IMR-90 (cell line): ENCODE results near the gene USP16. TPM values are rescaled to one million over a fixed set of nuclear protein-coding genes. Genes with fewer than 3 reads are reported as not detected.
A peak's percentile ranks its signal among the peaks of the same experiment; 100 is the strongest.

Experiments used
- ATAC-seq: fragments of 200-7000 bp; cut with Tn5 transposase; 2 replicates; pipeline ENCODE4 v1.9.1; 2020; ENCODE audit warnings: low read depth, mild to moderate bottlenecking, moderate library complexity
- BruUV-seq: library from RNA; stranded (reverse); fragments of 400-500 nt; replicated peaks from 2 replicates; lab custom pipeline; 2021; lab: Mats Ljungman, UMichigan
- CTCF ChIA-PET: fragments of 300-600 bp; formaldehyde crosslinking; extraction: SDS; loops from one replicate; lab custom pipeline; 2021; ENCODE audit warnings: antibody characterized with exemption; lab: Yijun Ruan, JAX
- POLR2A ChIA-PET: fragments of 300-600 bp; sonication (Branson Sonifier 250); formaldehyde crosslinking; loops from one replicate; lab custom pipeline; 2022; ENCODE audit warnings: antibody characterized with exemption; ENCODE audit not compliant: unreplicated experiment; lab: Charles Lee
- DNase-seq: peaks from one replicate; pipeline ENCODE4 v3.0.0; 2013
- H2AFZ ChIP-seq: replicated peaks from 2 replicates; pipeline ENCODE3; 2013; ENCODE audit warnings: low read length, mild to moderate bottlenecking; ENCODE audit not compliant: poor library complexity
- H2AK5ac ChIP-seq: 2 replicates; pipeline ENCODE4 v1.6.1; 2013; ENCODE audit warnings: low read depth, low read length, inconsistent platforms
- H2AK9ac ChIP-seq: replicated peaks from 2 replicates; pipeline ENCODE3; 2013; ENCODE audit warnings: mild to moderate bottlenecking, low read depth, low read length, moderate library complexity; ENCODE audit not compliant: poor library complexity
- H2BK120ac ChIP-seq: 2 replicates; pipeline ENCODE4 v1.6.1; 2013; ENCODE audit warnings: low read depth, low read length, inconsistent platforms
- H2BK15ac ChIP-seq: 3 replicates; pipeline ENCODE4 v1.6.1; 2013; ENCODE audit warnings: low read depth, low read length, inconsistent platforms
- H2BK20ac ChIP-seq: 2 replicates; pipeline ENCODE4 v1.6.1; 2013; ENCODE audit warnings: low read depth, mild to moderate bottlenecking, inconsistent platforms, low read length, moderate library complexity
- H2BK5ac ChIP-seq: 2 replicates; pipeline ENCODE4 v1.6.1; 2013; ENCODE audit warnings: mild to moderate bottlenecking, low read depth, low read length, inconsistent platforms; ENCODE audit not compliant: poor library complexity, severe bottlenecking
- H3K14ac ChIP-seq: replicated peaks from 2 replicates; pipeline ENCODE4 v1.6.1; 2013; ENCODE audit warnings: low read depth, low read length, inconsistent platforms
- H3K18ac ChIP-seq: 2 replicates; pipeline ENCODE4 v1.6.1; 2013; ENCODE audit warnings: low read depth, low read length, control low read depth
- H3K23ac ChIP-seq: 2 replicates; pipeline ENCODE4 v1.6.1; 2013; ENCODE audit warnings: low read depth, low read length, inconsistent platforms
- H3K27ac ChIP-seq: 2 replicates; pipeline ENCODE4 v1.5.1; 2013; ENCODE audit warnings: mild to moderate bottlenecking, control low read depth, low read length; ENCODE audit not compliant: insufficient read depth
- H3K27me3 ChIP-seq: 2 replicates; pipeline ENCODE4 v1.6.1; 2013; ENCODE audit warnings: low read length; ENCODE audit not compliant: control insufficient read depth, insufficient read depth
- H3K36me3 ChIP-seq: 2 replicates; pipeline ENCODE4 v1.6.1; 2013; ENCODE audit warnings: low read length, mixed read lengths; ENCODE audit not compliant: control insufficient read depth, insufficient read depth
- H3K4ac ChIP-seq: 2 replicates; pipeline ENCODE4 v1.6.1; 2013; ENCODE audit warnings: low read depth, low read length, inconsistent platforms
- H3K4me1 ChIP-seq: 2 replicates; pipeline ENCODE4 v1.6.1; 2013; ENCODE audit warnings: low read length, mixed read lengths; ENCODE audit not compliant: control insufficient read depth, insufficient read depth
- H3K4me2 ChIP-seq: 2 replicates; pipeline ENCODE4 v1.6.1; 2013; ENCODE audit warnings: low read depth, mild to moderate bottlenecking, control low read depth, low read length, moderate library complexity
- H3K4me3 ChIP-seq: 2 replicates; pipeline ENCODE4 v1.5.1; 2013; ENCODE audit warnings: low read depth, mild to moderate bottlenecking, control low read depth, low read length, moderate library complexity; ENCODE audit not compliant: insufficient read depth
- H3K56ac ChIP-seq: 2 replicates; pipeline ENCODE4 v1.6.1; 2013; ENCODE audit warnings: low read length, inconsistent platforms; ENCODE audit not compliant: insufficient read depth; ENCODE audit errors: extremely low read depth
- H3K79me1 ChIP-seq, 2 experiments: 2 replicates each; pipeline ENCODE4 v1.6.1; 2013; ENCODE audit warnings: low read length in 2 of 2, inconsistent platforms in 1 of 2, low read depth in 1 of 2
- H3K9ac ChIP-seq: 2 replicates; pipeline ENCODE4 v1.6.1; 2013; ENCODE audit warnings: low read depth, low read length, control low read depth
- H3K9me1 ChIP-seq: 2 replicates; pipeline ENCODE4 v1.6.1; 2013; ENCODE audit warnings: low read length, inconsistent platforms; ENCODE audit not compliant: insufficient read depth
- H3K9me3 ChIP-seq: 2 replicates; pipeline ENCODE4 v1.6.1; 2013; ENCODE audit warnings: low read length; ENCODE audit not compliant: control insufficient read depth, insufficient read depth
- H4K20me1 ChIP-seq: 2 replicates; pipeline ENCODE4 v1.6.1; 2013; ENCODE audit warnings: low read length, inconsistent platforms; ENCODE audit not compliant: insufficient read depth
- H4K5ac ChIP-seq: 2 replicates; pipeline ENCODE4 v1.6.1; 2013; ENCODE audit warnings: mild to moderate bottlenecking, low read depth, low read length, control low read depth
- H4K8ac ChIP-seq, 2 experiments: 2 replicates each; pipeline ENCODE4 v1.6.1; 2013; ENCODE audit warnings: low read depth in 2 of 2, low read length in 2 of 2, control low read depth in 1 of 2, inconsistent platforms in 1 of 2
- H4K91ac ChIP-seq: 2 replicates; pipeline ENCODE4 v1.6.1; 2013; ENCODE audit warnings: low read depth, low read length, inconsistent platforms; ENCODE audit not compliant: insufficient read depth
- MAFK ChIP-seq: IDR thresholded peaks from 2 replicates; pipeline ENCODE4 v1.6.1; 2012; ENCODE audit warnings: low read depth, low read length, improper control_type of control experiment
- SMC3 ChIP-seq: fragments of 150-350 bp; IDR thresholded peaks from 2 replicates; pipeline ENCODE4 v1.6.1; 2016; ENCODE audit warnings: low read depth, mild to moderate bottlenecking, antibody characterized with exemption, low read length, moderate library complexity
- WGBS, 2 experiments: methylation state at CpG; one replicate each; pipeline versions ENCODE4 v1.1.5 to v1.1.7; 2013; ENCODE audit warnings: missing lambda C conversion rate in 2 of 2; ENCODE audit not compliant: insufficient read length in 1 of 2; ENCODE audit errors: extremely low coverage in 2 of 2; 5-methylcytosine and 5-hydroxymethylcytosine counted together
- dilution Hi-C: fragments of 300-500 bp; cut with HindIII; formaldehyde crosslinking; loops from one replicate; pipeline ENCODE4 v1.14.3; 2018; ENCODE audit warnings: low sequenced_read_pairs; ENCODE audit not compliant: unreplicated experiment
- in situ Hi-C: fragments of 300-500 bp; cut with MboI; formaldehyde crosslinking; loops from 3 replicates; pipeline ENCODE4 v1.14.3; 2019; ENCODE audit warnings: low sequenced_read_pairs, inconsistent platforms, mixed read lengths
- intact Hi-C: fragments of 100-400 bp; cut with micrococcal nuclease; formaldehyde crosslinking; loops from 2 replicates; pipeline ENCODE4 v1.10.0; 2022
- polyA plus RNA-seq, 3 experiments: library from polyadenylated mRNA; depleted of rRNA; stranded (reverse); fragments of >200 nt; gene quantifications; 2 replicates each; pipeline ENCODE4 v1.2.3, GENCODE V29; 2012; ENCODE audit warnings: low replicate concordance in 1 of 3
- total RNA-seq: library from RNA; depleted of rRNA; stranded (reverse); fragments of >200 nt; gene quantifications from 2 replicates; pipeline ENCODE4 v1.2.3, GENCODE V29; 2012

The USP16 gene
- total and polyA plus RNA-seq, 2 of the 4 experiments (the other 2 are of a cell fraction), result 15.5 to 28.7 TPM

- no TSS peak for BruUV-seq
- intact Hi-C loops, result no loop called here
- no peak overlapping the region for H2AK5ac ChIP-seq
Observed at GRCh38 chr21:28979092-28979491, 45.4 kb upstream of the USP16 start.

More at GRCh38 chr21:28979092-28979491, 45.4 kb upstream of the USP16 start:
- Histone ChIP-seq H3K56ac (no peak overlapping the region), H2BK20ac (no peak overlapping the region), H2BK120ac (no peak overlapping the region), H2AFZ (no peak overlapping the region), H3K27me3 (no peaks in the 10 kb centered on the region), H3K9me3 (no peaks in the 10 kb centered on the region), H4K5ac (no peak overlapping the region), H2BK15ac (no peak overlapping the region), H4K8ac (no peak overlapping the region), H3K27ac (no peak overlapping the region), H3K9ac (no peak overlapping the region), H3K4ac (no peak overlapping the region), H2AK9ac (no peak overlapping the region), H2BK5ac (no peak overlapping the region), H3K4me2 (no peak overlapping the region), H3K14ac (no peak overlapping the region), H3K79me1 (peaks cover 4 to 23% of the 10 kb centered on the region in 2 experiments; a peak in 3 of 4 replicates), H3K4me3 (no peak overlapping the region), H4K20me1 (peaks cover 6% of the 10 kb centered on the region; the same call in 1 of the 2 replicates), H3K36me3 (peaks cover 22% of the 10 kb centered on the region), H3K18ac (no peak overlapping the region), H3K9me1 (peaks cover 3% of the 10 kb centered on the region), H3K23ac (no peak overlapping the region), H3K4me1 (peaks cover 9% of the 10 kb centered on the region), H4K91ac (no peak overlapping the region)
- WGBS, 2 experiments, result no CpG with 5 or more reads among the region's 1 CpG
- in situ Hi-C loops (no loop called here), dilution Hi-C loops (no loop called here)
- no peak for DNase-seq
- ChIA-PET POLR2A (no interaction called here), CTCF (no interaction called here)
- peak; percentile 76 for TF ChIP-seq MAFK
- no peak for TF ChIP-seq SMC3
- ATAC-seq, result no peak
